Smooth muscle cell (in vitro differentiated cells): ENCODE data around the gene SPRED2. TPM values are rescaled to one million over a fixed set of nuclear protein-coding genes. Genes with fewer than 3 reads are reported as not detected.

ENCODE experiments used
- DNase-seq: peaks from one replicate; lab custom pipeline; 2025; ENCODE audit not compliant: unreplicated experiment; lab: John Stamatoyannopoulos, UW
- H2AFZ ChIP-seq: fragments of 200-600 bp; sonication (generic); 2 replicates; pipeline ENCODE4 v1.6.0; 2016; ENCODE audit warnings: antibody characterized with exemption, low read depth, mild to moderate bottlenecking
- H3F3A ChIP-seq: fragments of 200-600 bp; sonication (generic); 2 replicates; pipeline ENCODE4 v1.6.0; 2017; ENCODE audit warnings: antibody characterized with exemption, low read depth
- H3K27ac ChIP-seq: fragments of 200-600 bp; sonication (generic); 2 replicates; pipeline ENCODE4 v1.5.1; 2016; ENCODE audit warnings: low read depth, mild to moderate bottlenecking
- H3K27me3 ChIP-seq: fragments of 200-600 bp; sonication (generic); 2 replicates; pipeline ENCODE4 v1.6.1; 2016; ENCODE audit warnings: low read depth, mild to moderate bottlenecking
- H3K36me3 ChIP-seq: fragments of 200-600 bp; sonication (generic); 2 replicates; pipeline ENCODE4 v1.5.1; 2016; ENCODE audit warnings: low read depth
- H3K4me1 ChIP-seq: fragments of 200-600 bp; sonication (generic); 2 replicates; pipeline ENCODE4 v1.5.1; 2016; ENCODE audit warnings: low read depth
- H3K4me2 ChIP-seq: fragments of 200-600 bp; sonication (generic); 2 replicates; pipeline ENCODE4 v1.6.0; 2016; ENCODE audit warnings: mild to moderate bottlenecking
- H3K4me3 ChIP-seq: fragments of 200-600 bp; sonication (generic); 2 replicates; pipeline ENCODE4 v1.5.1; 2016; ENCODE audit warnings: mild to moderate bottlenecking
- H3K79me2 ChIP-seq: fragments of 200-600 bp; sonication (generic); 2 replicates; pipeline ENCODE4 v1.6.0; 2016; ENCODE audit warnings: low read depth, mild to moderate bottlenecking
- H3K9ac ChIP-seq: fragments of 200-600 bp; sonication (generic); 2 replicates; pipeline ENCODE4 v1.6.0; 2016; ENCODE audit warnings: low read depth
- H3K9me3 ChIP-seq: fragments of 200-600 bp; sonication (generic); replicated peaks from 2 replicates; pipeline ENCODE4 v1.5.1; 2016; ENCODE audit warnings: low read depth
- H4K20me1 ChIP-seq: fragments of 200-600 bp; sonication (generic); 2 replicates; pipeline ENCODE4 v1.6.0; 2016; ENCODE audit warnings: low read depth
- WGBS: methylation state at CpG from one replicate; pipeline ENCODE4 v1.1.7; 2016; ENCODE audit warnings: low lambda C conversion rate; 5-methylcytosine and 5-hydroxymethylcytosine counted together
- polyA plus RNA-seq: library from polyadenylated mRNA; unstranded; fragments of >200 nt; fragmentation: Nextera tagmentation; extraction: Ambion mirVana; gene quantifications from 2 replicates; pipeline ENCODE4 v1.2.1, GENCODE V29; 2016
- total RNA-seq: library from RNA; depleted of rRNA; stranded (reverse); fragments of >200 nt; gene quantifications from 2 replicates; pipeline ENCODE4 v1.2.3, GENCODE V29; 2014
- TF ChIP-seq, protein P1 (sequence below): fragments of 200-600 bp; sonication (generic); IDR thresholded peaks from 2 replicates; pipeline ENCODE4 v1.5.1; 2017; ENCODE audit warnings: borderline replicate concordance, mild to moderate bottlenecking, antibody characterized with exemption; ENCODE audit not compliant: insufficient read depth, poor library complexity, severe bottlenecking

The SPRED2 gene
- total and polyA plus RNA-seq, 2 experiments from 2014 or later, result 18.3 to 23.7 TPM

DNA sequence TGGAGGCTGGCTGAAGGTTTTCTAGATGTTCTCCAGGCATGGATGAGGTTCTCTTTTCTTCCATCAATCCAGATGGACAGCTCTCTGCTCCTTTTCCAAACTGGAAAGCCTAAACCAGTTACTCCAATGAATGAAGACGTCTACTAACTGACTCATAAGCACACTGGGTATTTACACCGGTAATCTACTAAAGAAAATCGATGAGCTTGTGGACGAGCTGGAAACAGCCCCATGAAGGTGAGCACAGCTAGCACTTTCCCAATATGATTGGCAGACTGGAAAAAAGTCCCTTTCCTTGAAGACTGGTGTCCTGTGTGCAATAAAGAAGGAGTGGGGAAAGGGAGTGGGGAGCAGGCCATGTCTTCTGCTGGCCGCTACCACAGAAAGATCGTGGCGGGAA lies 120.8 kb downstream of the SPRED2 start:
- no peak for DNase-seq
- Histone ChIP-seq H3K27me3 (no peaks in the 10 kb centered on the region), H3K79me2 (no peaks in the 10 kb centered on the region), H3K9me3 (no peaks in the 10 kb centered on the region), H3K4me1 (no peaks in the 10 kb centered on the region), H3K4me2 (no peak overlapping the region), H3K9ac (no peak overlapping the region), H4K20me1 (no peaks in the 10 kb centered on the region), H3K27ac (no peak overlapping the region), H3K36me3 (peaks cover 11% of the 10 kb centered on the region), H2AFZ (no peak overlapping the region), H3K4me3 (no peak overlapping the region), H3F3A (peaks cover 7% of the 10 kb centered on the region)
- 90% methylated on average over 7 of the region's 7 CpGs for WGBS
- TF ChIP-seq, protein P1, sequence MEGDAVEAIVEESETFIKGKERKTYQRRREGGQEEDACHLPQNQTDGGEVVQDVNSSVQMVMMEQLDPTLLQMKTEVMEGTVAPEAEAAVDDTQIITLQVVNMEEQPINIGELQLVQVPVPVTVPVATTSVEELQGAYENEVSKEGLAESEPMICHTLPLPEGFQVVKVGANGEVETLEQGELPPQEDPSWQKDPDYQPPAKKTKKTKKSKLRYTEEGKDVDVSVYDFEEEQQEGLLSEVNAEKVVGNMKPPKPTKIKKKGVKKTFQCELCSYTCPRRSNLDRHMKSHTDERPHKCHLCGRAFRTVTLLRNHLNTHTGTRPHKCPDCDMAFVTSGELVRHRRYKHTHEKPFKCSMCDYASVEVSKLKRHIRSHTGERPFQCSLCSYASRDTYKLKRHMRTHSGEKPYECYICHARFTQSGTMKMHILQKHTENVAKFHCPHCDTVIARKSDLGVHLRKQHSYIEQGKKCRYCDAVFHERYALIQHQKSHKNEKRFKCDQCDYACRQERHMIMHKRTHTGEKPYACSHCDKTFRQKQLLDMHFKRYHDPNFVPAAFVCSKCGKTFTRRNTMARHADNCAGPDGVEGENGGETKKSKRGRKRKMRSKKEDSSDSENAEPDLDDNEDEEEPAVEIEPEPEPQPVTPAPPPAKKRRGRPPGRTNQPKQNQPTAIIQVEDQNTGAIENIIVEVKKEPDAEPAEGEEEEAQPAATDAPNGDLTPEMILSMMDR, result no peak

GRCh38 chr2:65311049-65311448 lies 121.3 kb downstream of the SPRED2 start:
- Histone ChIP-seq H3K27me3 (no peaks in the 10 kb centered on the region), H3K36me3 (peaks cover 16% of the 10 kb centered on the region)
- WGBS, result 97% methylated on average over 6 of the region's 6 CpGs

DNA sequence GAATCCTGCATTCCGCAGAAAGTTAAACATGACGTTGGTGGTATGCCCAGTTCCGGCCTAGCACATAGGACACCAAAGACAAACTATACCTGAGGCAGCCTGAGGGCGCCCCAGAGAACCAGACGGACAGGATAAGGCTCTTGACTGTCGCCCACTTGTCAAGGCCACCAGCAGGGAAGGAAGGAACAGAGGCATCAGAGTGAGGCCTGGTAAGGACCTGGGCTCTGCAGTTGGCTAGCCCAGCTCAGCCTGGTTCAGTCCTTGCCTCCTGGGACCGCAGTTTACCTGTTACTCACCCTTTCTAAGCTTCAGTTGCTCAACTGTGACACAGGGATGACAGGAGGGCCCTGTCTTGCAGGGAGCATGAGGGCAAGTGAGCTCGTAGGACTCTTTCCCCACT lies 122.7 kb downstream of the SPRED2 start:
- H3K4me1 ChIP-seq, result no peaks in the 10 kb centered on the region
- no peaks in the 10 kb centered on the region for H3K79me2 ChIP-seq
- H3K9me3 ChIP-seq, result no peaks in the 10 kb centered on the region
- H3K4me3 ChIP-seq, result no peak overlapping the region
- H3K36me3 ChIP-seq, result peaks cover 22% of the 10 kb centered on the region
- 79% methylated on average over 8 of the region's 8 CpGs for WGBS
- no peak overlapping the region for H3K27ac ChIP-seq
- no peaks in the 10 kb centered on the region for H3K27me3 ChIP-seq
- no peaks in the 10 kb centered on the region for H4K20me1 ChIP-seq
- DNase-seq, result no peak
- peaks cover 4% of the 10 kb centered on the region for H3F3A ChIP-seq
- H3K4me2 ChIP-seq, result no peak overlapping the region
- TF ChIP-seq, protein P1, result no peak
- no peak overlapping the region for H2AFZ ChIP-seq
- H3K9ac ChIP-seq, result no peak overlapping the region

More at GRCh38 chr2:65311049-65311448, 121.3 kb downstream of the SPRED2 start:
- H3K27ac ChIP-seq, result no peak overlapping the region
- no peaks in the 10 kb centered on the region for H4K20me1 ChIP-seq
- no peak overlapping the region for H2AFZ ChIP-seq
- no peak overlapping the region for H3K4me2 ChIP-seq
- DNase-seq, result no peak
- TF ChIP-seq, protein P1, result no peak
- H3F3A ChIP-seq, result peaks cover 7% of the 10 kb centered on the region
- H3K79me2 ChIP-seq, result no peaks in the 10 kb centered on the region
- no peak overlapping the region for H3K4me3 ChIP-seq
- H3K9me3 ChIP-seq, result no peaks in the 10 kb centered on the region
- H3K4me1 ChIP-seq, result no peaks in the 10 kb centered on the region
- no peak overlapping the region for H3K9ac ChIP-seq

- H3K36me3 ChIP-seq, result peaks cover 11% of the 10 kb centered on the region
- H3K27me3 ChIP-seq, result no peaks in the 10 kb centered on the region
- DNase-seq, result no peak
- 97% methylated on average over 2 of the region's 2 CpGs for WGBS
- H3K4me2 ChIP-seq, result no peak overlapping the region
- no peaks in the 10 kb centered on the region for H3K9me3 ChIP-seq
- TF ChIP-seq, protein P1, result no peak
- no peak overlapping the region for H2AFZ ChIP-seq
- H4K20me1 ChIP-seq, result no peaks in the 10 kb centered on the region
- H3K4me1 ChIP-seq, result peaks cover 10% of the 10 kb centered on the region
- H3K9ac ChIP-seq, result no peak overlapping the region
- H3F3A ChIP-seq, result peaks cover 16% of the 10 kb centered on the region
- H3K79me2 ChIP-seq, result no peaks in the 10 kb centered on the region
- H3K27ac ChIP-seq, result no peak overlapping the region
- no peak overlapping the region for H3K4me3 ChIP-seq
Measured at GRCh38 chr2:65305934-65306333, 126.5 kb downstream of the SPRED2 start.
